Measurements from ENCODE around the gene SQSTM1.
A peak's percentile ranks its signal among the peaks of the same experiment; 100 is the strongest.

The SQSTM1 gene

GRCh38 chr5:179795049-179795862 lies 25.4 kb upstream of the SQSTM1 start:
- DNase-seq: no peak

GRCh38 chr5:179795863-179796833 lies 24.6 kb upstream of the SQSTM1 start:
- DNase-seq: peak; percentile 45 to 67

GRCh38 chr5:179796877-179797608 lies 23.7 kb upstream of the SQSTM1 start:
- DNase-seq: no peak

- DNase-seq: no peak
Measured at GRCh38 chr5:179797741-179798140, 23.0 kb upstream of the SQSTM1 start.

- no peak for DNase-seq
Measured at GRCh38 chr5:179798144-179798770, 22.4 kb upstream of the SQSTM1 start.

- no peak for DNase-seq
Measured at GRCh38 chr5:179798771-179799643, 21.7 kb upstream of the SQSTM1 start.

- no peak for DNase-seq
Measured at GRCh38 chr5:179799644-179799973, 21.1 kb upstream of the SQSTM1 start.

GRCh38 chr5:179800071-179800695 lies 20.5 kb upstream of the SQSTM1 start:
- DNase-seq: no peak

GRCh38 chr5:179800696-179801201 lies 20.0 kb upstream of the SQSTM1 start:
- DNase-seq: no peak

GRCh38 chr5:179801304-179802206 lies 19.1 kb upstream of the SQSTM1 start:
- DNase-seq: no peak

- no peak for DNase-seq
Measured at GRCh38 chr5:179802207-179802883, 18.4 kb upstream of the SQSTM1 start.

- DNase-seq: no peak
Measured at GRCh38 chr5:179802950-179803562, 17.6 kb upstream of the SQSTM1 start.

GRCh38 chr5:179803651-179804554 lies 16.8 kb upstream of the SQSTM1 start:
- DNase-seq: no peak

GRCh38 chr5:179804555-179804947 lies 16.2 kb upstream of the SQSTM1 start:
- no peak for DNase-seq

GRCh38 chr5:179805070-179805528 lies 15.6 kb upstream of the SQSTM1 start:
- no peak for DNase-seq

GRCh38 chr5:179805529-179806249 lies 15.0 kb upstream of the SQSTM1 start:
- DNase-seq: no peak

All from NCI-H1930 (cell line).